Fibroblast of lung (primary cell): Measurements from ENCODE around the gene ACADVL.

Source experiments
- CTCF ChIP-seq, 2 donors: IDR thresholded peaks in 1 of 2; conservative IDR thresholded peaks in 1 of 2; 1 replicate in 1 of 2; 2 replicates in 1 of 2; pipeline ENCODE4 v1.5.1; 2011 to 2012; ENCODE audit warnings: low read length in 2 of 2, control low read depth in 1 of 2, inconsistent platforms in 1 of 2, low read depth in 1 of 2, mild to moderate bottlenecking in 1 of 2
- EZH2 ChIP-seq: IDR thresholded peaks from 2 replicates; pipeline ENCODE4 v1.5.1; 2012; ENCODE audit warnings: low read length, control low read depth, mild to moderate bottlenecking; ENCODE audit errors: missing control alignments

- no peak for TF ChIP-seq CTCF (conservative IDR thresholded peaks at IDR 0.05 in 1 of 2, IDR thresholded peaks at IDR 0.05 in 1 of 2; ENCODE audit: low read depth in 1 of 2, low read length in 2 of 2)
- TF ChIP-seq EZH2 = peak; percentile 62
These were observed 41.7 kb upstream of the ACADVL start for GRCh38 chr17:7177954-7178477.
